GM21367 (cell line): ENCODE measurements around the gene ZNF730.
"Not testable (repeated sequence)": the region's sequence is repeated elsewhere in the genome, so short reads cannot be mapped to it uniquely, and the experiment has no call there.

Experiments used
- ATAC-seq: cut with Tn5 transposase; IDR thresholded peaks from one replicate; pipeline ENCODE4 v1.9.1; 2021; ENCODE audit not compliant: unreplicated experiment

The ZNF730 gene

DNA sequence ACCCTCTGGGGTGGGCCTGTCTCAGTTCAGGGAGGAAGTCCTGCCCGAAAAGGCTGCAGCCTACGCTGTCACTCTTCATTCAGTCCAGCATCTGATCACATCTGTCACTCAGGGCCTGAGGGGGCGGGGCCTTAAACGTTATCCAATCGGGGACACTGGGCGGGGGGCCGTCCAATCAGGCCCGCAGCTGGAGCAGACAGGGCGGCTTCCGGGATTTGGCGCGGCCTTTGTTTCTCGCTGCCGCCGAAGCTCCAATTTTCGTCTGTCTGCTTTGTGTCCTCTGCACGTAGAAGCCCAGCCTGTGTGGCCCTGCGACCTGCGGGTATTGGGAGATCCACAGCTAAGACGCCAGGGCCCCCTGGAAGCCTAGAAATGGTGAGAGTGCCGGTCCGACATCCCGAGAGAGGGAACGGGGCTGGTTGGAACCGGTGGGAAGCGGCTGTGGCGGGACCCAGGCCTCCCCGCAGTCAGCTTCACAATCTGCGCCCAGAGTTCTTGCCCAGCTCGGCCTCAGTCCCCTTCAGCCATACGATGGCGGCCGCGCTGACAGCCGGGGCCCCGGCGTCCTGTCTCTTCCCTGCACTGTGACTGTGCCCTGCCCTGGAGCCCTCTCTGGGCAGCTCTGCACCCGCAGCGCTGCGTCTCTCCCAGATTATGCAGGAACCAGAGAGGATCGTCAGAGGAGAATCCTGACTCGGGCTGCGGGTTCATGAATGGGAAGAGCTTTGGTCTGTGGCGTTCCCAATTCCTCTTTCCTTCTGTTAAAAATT, at the start of gene ZNF730:
Gene ZNF730, plus strand, starts transcription at position 224 of the 770 bp plus-strand sequence. Its CDS starts 149 bp downstream, at position 373.
- ATAC-seq, result no peak

DNA sequence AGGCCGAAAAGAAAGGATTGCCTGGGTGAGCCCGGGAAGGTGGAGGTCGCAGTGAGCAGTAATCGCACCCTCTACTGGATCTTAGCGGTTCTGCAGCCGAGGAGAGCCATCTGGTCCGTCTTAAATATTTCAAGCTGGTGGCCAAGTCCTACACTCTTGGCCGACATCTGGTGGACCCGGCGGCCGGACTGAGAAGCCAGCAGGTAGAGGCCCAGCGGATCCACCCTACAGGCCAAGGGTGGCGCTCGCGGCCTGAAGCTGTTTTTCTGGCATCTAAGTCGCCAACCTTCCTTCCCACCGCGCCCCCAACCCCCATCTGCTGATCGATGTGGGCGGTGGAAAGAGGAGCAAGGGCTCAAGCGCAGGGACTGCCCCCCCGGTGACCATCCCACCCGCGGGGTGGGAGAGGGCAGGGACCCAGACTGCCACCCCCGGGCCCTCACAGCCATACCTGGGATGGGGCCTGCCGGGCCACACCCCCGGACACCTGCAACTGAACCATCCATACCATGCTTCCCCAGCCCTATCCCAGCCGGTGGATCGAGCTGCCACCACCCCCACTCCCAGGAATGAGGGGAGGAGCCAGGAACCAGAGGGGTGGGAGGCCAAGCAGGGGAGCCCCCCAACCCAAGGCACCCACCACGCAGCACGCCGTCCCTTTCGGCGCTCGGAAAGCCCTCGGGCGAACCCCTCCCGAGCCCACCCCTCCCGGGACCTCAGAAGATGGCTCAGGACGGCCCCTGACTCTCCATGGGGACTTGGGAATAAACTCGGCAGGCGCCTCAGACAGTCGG, 46.3 kb upstream of the ZNF730 start:
- no peak for ATAC-seq

DNA sequence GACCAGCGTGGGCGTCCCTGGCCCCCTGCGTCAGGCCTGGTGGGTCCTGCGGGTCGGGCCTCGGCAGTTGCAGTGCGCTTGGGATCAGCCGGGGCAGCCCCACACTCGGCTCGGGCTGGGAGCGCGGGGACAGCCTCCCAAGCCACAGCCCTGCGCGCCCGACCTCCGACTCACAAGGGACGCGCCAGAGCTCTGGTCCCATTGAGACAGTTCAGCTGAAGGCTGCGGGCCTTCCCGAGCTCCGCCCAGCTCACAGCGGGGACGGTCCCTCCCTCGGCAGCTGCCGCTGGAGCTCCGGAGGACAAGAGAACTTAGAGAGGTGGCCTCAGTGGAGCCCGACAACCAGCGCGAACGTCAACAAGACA, 45.7 kb upstream of the ZNF730 start:
- no peak for ATAC-seq

DNA sequence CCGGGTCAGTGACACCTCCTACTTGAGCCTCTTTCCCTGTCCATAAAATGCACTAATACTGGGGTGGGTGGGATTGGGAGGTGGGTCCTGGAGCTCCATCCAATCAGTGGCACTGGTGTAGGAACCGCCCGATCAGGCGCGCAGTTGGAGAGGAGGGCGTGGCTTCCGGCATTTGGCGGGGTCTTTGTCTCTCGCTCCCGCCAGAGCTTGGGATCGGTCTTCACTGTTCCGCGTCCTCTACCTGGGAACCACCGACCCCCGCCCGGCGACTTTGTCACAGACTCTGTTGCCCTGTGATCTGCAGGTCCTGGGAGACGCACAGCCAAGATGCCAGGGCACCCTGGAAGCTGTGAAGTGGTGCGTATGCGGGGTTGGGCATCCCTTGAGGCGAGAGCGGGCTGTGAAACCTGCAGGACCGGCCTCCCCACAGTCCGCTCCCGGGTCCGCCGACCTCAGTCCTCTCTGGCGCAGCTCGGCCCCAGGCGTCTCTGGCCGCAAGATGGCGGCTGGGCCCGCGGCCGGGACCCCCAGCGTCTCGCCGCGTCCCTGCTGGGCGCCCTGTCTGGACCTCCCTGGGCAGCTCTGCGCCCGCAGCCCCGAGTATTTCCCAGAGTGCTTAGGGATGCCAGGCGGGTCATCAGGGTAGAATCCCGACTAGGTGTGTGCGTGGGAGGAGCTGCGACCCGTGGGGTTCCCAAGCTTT, 41.6 kb upstream of the ZNF730 start:
- no peak for ATAC-seq

DNA sequence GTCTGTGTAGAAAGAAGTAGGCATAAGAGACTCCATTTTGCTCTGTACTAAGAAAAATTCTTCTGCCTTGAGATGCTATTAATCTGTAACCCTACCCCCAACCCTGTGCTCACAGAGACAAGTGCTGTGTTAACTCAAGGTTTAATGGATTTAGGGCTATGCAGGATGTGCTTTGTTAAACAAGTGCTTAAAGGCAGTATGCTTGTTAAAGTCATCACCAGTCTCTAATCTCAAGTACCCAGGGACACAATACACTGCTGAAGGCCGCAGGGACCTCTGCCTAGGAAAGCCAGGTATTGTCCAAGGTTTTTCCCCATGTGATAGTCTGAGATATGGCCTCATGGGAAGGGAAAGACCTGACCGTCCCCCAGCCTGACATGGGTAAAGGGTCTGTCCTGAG, 39.0 kb upstream of the ZNF730 start:
- not testable (repeated sequence) for ATAC-seq

DNA sequence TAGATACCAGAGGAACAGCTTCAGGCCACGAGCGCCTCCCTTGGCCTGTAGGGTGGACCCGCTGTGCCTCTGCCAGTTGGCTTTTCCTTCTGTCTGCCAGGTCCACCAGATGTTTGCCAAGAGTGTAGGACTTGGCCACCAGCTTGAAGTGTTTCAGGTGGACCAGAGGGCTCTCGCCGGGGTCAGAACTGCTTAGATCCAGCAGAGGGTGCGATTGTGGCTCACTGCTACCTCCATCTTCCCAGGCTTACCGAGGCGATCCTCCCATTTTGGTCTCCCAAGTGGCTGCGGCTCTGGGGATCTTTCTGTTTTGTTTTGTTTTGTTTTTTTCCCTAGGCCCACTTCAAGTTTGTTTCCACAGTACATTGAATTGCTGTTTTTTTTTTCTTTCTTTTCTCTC, 23.0 kb upstream of the ZNF730 start:
- ATAC-seq, result no peak

DNA sequence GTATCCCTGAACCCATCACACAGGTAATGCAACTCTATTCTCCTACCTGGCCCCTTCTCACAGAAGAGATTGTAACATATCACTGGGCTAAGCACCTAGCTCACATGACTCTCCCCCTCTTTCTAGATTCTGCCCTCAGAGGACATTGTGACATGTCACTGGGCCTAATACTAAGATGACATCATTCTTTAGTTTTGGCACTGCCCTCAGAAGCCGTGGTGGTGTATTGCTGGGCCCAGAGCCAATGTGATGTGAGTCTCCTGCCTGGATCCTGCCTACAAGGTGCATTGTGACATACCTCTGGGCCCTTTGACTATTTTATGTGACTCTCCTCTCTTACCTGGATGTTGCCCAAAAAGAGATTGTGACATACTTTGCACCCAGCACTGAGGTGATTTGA, 21.4 kb upstream of the ZNF730 start:
- ATAC-seq, result no peak

DNA sequence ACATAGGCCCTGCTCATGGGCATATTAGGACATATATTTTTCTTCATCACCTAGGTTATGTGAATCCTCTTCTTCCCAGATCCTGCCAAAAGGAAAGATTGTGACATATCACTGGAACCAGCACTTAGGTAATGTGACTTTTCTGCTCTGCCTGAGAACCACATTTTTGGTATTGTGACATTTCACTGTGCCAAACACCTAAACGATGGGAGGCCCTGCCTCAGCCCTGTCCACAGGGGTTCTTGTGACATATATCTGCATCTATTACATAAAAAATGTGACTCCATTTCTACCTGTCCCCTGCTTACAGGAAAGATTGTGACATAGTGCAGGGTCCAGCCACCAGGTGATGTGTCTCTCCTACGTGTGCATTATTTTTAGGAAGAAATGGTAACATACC, 18.5 kb upstream of the ZNF730 start:
- no peak for ATAC-seq

DNA sequence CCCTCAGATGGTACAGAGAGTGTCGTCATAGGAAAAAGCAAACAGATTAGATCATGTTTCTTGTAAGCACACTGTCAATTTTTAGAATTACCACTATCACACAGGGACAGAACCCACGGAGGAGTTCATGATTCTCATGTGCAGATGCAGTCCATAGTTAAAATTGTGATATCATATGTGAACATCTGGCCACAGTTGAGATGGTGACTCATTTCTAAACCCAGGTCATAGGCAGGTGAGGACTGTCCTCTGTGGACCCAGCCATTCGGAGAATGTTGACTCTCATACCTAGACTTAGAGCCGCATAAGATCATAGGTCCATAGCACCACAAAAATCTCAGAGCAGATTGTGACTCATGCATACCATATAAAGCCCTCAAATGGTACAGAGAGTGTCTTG, 17.8 kb upstream of the ZNF730 start:
- ATAC-seq, result no peak

DNA sequence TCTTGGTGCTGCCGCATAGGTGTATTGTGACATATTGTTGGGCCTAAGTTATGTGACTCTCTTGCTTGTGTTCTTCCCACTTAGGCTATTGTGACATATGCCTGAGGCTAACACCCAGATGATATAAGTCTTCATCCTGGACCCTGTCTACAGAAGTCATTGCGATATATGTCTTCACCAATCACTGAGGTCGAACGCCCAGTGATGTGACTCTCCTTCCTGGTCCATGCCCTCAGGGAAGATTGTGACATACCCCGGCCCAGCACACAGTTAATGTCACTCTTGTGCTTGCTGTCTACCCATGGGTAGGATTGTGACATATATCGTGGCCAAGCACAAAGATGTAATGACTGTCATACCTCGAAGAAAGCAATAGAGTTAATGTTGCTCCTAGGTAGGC, 16.9 kb upstream of the ZNF730 start:
- ATAC-seq, result no peak

DNA sequence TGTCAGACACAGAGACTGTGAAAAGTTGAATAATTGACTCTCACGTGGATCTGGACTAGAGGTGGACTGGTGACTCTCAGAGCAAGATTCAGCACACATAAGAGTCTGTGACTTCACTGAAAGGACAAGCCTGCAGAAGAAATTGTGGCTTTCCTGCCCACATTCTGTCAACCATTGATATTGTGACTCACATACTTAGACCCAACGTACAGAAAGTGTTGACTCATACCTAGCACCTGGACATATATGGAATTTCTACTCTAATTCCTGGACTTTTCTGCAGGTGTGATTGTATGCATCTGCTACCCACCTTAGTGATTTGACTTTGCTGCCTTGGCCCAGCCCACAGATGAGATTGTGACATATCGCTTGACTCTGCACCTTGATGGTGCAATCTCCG, 15.6 kb upstream of the ZNF730 start:
- no peak for ATAC-seq

DNA sequence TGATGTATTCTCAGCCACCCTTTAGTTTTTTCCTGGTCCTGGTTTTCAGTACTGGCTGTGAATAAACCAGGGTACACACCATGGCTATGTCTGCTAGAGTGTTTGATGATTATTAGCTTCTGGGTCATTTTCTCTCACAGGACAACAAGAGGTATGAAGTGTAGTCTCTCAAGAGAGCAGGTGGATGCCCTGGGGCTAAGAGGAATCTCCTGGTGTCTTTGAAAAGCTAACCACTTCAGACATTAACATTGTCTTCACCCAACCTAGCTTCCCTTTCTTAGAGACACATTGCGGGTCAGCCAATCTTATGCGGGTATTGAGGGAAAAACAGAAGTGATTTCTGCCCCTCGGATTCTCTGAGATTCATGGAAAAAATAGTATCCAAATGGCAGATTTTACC, 1.6 kb downstream of the ZNF730 start:
- no peak for ATAC-seq

DNA sequence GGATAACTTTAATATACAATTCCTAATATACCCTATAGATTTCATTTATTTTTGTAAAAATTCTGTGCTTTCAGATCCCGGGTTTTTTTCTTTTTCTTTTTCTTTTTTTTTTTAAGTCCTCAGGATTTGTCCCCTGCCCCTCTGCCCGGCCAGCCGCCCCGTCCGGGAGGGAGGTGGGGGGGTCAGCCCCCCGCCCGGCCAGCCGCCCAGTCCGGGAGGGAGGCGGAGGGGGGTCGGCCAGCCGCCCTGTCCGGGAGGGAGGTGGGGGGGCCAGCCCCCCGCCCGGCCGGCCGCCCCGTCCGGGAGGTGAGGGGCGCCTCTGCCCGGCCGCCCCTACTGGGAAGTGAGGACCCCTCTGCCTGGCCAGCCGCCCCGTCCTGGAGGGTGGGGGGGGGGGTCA, 17.4 kb downstream of the ZNF730 start:
- not testable (repeated sequence) for ATAC-seq

DNA sequence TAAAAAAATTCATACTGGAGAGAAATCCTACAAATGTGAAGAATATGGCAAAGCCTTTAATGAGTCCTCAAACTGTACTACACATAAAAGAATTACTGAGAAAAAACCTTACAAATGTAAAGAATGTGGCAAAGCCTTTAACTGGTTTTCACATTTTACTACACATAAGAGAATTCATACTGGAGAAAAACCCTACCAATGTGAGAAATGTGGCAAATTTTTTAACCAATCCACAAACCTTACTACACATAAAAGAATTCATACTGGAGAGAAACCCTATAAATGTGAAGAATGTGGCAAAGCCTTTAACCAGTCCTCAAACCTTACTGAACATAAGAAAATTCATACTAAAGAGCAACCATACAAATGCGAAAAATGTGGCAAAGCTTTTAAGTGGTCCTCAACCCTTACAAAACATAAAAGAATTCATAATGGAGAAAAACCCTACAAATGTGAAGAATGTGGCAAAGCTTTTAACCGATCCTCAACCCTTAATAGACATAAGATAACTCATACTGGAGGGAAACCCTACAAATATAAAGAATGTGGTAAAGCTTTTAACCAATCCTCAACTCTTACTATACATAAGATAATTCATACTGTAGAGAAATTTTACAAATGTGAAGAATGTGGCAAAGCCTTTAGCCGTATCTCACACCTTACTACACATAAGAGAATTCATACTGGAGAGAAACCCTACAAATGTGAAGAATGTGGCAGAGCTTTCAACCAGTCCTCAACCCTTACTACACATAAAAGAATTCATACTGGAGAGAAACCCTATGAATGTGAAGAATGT, 29.0 kb downstream of the ZNF730 start:
- ATAC-seq, result no peak

DNA sequence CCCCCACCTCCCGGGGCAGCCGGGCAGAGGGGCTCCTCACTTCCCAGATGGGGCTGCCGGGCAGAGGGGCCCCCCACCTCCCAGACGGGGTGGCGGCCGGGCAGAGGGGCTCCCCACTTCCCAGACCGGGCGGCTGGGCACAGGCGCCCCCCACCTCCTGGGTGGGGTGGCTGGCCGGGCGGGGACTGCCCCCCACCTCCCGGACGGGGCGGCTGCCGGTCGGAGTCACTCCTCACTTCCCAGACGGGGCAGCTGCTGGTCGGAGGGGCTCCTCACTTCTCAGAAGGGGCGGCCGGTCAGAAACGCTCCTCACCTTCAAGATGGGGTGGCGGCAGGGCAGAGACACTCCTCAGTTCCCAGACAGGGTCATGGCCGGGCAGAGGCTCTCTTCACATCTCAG, 43.9 kb downstream of the ZNF730 start:
- no peak for ATAC-seq

DNA sequence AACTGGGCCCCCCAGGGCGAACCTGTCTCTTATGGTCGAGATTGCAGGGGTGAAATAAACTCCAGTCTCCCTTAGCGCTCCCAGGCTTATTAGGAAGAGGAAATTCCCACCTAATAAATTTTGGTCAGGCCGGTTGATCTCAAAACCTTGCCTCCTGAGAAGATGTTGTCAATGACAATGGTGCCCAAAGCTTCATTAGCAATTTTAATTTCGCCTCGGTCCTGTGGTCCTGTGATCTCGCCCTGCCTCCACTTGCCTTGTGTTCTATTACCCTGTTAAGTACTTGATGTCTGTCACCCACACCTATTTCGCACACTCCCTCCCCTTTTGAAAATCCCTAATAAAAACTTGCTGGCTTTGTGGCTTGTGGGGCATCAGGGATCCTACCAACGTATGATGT, 51.5 kb downstream of the ZNF730 start:
- not testable (repeated sequence) for ATAC-seq

DNA sequence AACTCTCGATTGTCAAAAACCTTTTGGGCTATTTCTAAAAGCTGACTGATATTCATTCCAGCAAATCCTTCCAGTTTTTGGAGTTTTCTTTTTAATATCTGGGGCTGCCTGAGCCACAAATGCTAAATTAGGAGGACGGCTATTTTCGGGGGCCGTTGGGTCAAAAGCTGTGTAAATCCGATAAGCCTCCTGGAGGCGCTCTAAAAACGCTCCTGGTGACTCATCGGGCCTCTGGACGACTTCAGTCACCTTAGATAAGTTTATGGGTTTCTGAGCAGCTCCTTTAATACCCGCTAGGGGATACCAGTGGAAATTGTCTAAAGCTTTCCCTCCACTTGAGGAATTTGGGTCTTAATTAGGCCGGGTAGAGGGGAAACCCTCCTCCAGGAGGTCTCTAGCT, 66.4 kb downstream of the ZNF730 start:
- no peak for ATAC-seq

DNA sequence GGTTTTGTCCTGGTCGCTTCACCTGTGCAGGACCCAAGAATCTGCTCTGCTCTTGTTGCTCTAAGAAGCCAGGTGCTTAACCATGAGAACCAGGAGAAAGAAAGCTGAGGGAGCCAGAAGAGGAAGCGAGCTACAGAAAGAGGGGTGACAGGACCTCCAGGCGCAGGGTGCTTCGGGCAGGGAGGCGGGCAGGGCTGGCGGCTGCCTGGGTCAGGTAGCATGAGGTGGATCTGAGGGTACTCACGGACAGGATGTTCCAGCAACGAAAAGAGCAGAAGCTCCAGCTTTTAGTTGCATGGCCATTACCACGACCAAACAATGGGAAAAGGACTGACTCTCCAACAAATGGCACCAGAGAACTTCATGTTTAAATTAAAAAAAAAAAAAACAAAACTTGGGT, 73.5 kb downstream of the ZNF730 start:
- no peak for ATAC-seq
